SK-N-SH (cell line): ENCODE results near the gene RASSF9. TPM values are rescaled to one million over a fixed set of nuclear protein-coding genes. Genes with fewer than 3 reads are reported as not detected.

Source experiments
- CTCF ChIA-PET: fragments of 300-600, 350-600 bp; formaldehyde crosslinking; extraction: SDS; loops from one replicate; lab custom pipeline; 2021; lab: Yijun Ruan, JAX
- POLR2A ChIA-PET: fragments of 350-600 bp; sonication (Branson Sonifier 250); formaldehyde crosslinking; extraction: SDS; loops from one replicate; lab custom pipeline; 2020; ENCODE audit warnings: antibody characterized with exemption, inconsistent platforms; lab: Yijun Ruan, JAX
- DNase-seq: peaks from one replicate; pipeline ENCODE4 v3.0.0; 2012
- H2AFZ ChIP-seq: fragments of 200-600 bp; sonication (generic); 2 replicates; pipeline ENCODE4 v1.8.1; 2016; ENCODE audit warnings: antibody characterized with exemption, mild to moderate bottlenecking, low read depth
- H3F3A ChIP-seq: fragments of 200-600 bp; sonication (generic); replicated peaks from 2 replicates; pipeline ENCODE3; 2016; ENCODE audit warnings: antibody characterized with exemption, mild to moderate bottlenecking; ENCODE audit not compliant: insufficient read depth
- H3K27ac ChIP-seq, 2 experiments: fragments of 200-500 bp in 1 of 2; fragments of 200-600 bp in 1 of 2; sonication (Bioruptor generic) in 1 of 2; sonication (generic), shearing (Covaris generic) in 1 of 2; 2 replicates each; pipeline versions ENCODE4 v1.5.1 to v1.6.1; 2014 to 2016; ENCODE audit warnings: low read depth in 2 of 2, inconsistent platforms in 1 of 2, low read length in 1 of 2, mild to moderate bottlenecking in 1 of 2, mixed read lengths in 1 of 2
- H3K27me3 ChIP-seq: fragments of 200-600 bp; sonication (generic), shearing (Covaris generic); 2 replicates; pipeline ENCODE4 v1.6.1; 2016; ENCODE audit warnings: mixed run types; ENCODE audit not compliant: insufficient read depth
- H3K36me3 ChIP-seq, 2 experiments: fragments of 200-500 bp in 1 of 2; fragments of 200-600 bp in 1 of 2; sonication (Bioruptor generic) in 1 of 2; sonication (generic) in 1 of 2; replicated peaks in 1 of 2; 2 replicates each; pipeline versions ENCODE3 to v1.5.1; 2014 to 2016; ENCODE audit warnings: low read length in 1 of 2, mild to moderate bottlenecking in 1 of 2; ENCODE audit not compliant: insufficient read depth in 2 of 2, control insufficient read depth in 1 of 2
- H3K4me1 ChIP-seq, 2 experiments: fragments of 200-500 bp in 1 of 2; fragments of 200-600 bp in 1 of 2; sonication (Bioruptor generic) in 1 of 2; sonication (generic), shearing (Covaris generic) in 1 of 2; 2 replicates each; pipeline versions ENCODE4 v1.5.1 to v1.6.1; 2014 to 2016; ENCODE audit warnings: low read depth in 1 of 2, low read length in 1 of 2, mixed run types in 1 of 2; ENCODE audit not compliant: insufficient read depth in 2 of 2, control insufficient read depth in 1 of 2
- H3K4me2 ChIP-seq: fragments of 200-600 bp; sonication (generic), shearing (Covaris generic); 2 replicates; pipeline ENCODE4 v1.6.1; 2017; ENCODE audit warnings: mixed run types
- H3K4me3 ChIP-seq, 2 experiments: fragments of 200-500 bp in 1 of 2; fragments of 200-600 bp in 1 of 2; sonication (Bioruptor generic) in 1 of 2; sonication (generic), shearing (Covaris generic) in 1 of 2; 2 replicates each; pipeline versions ENCODE4 v1.5.1 to v1.8.1; 2014 to 2016; ENCODE audit warnings: low read depth in 2 of 2, inconsistent platforms in 1 of 2, low read length in 1 of 2, mild to moderate bottlenecking in 1 of 2, mixed read lengths in 1 of 2, moderate library complexity in 1 of 2
- H3K79me2 ChIP-seq: fragments of 200-600 bp; sonication (generic); 2 replicates; pipeline ENCODE4 v1.8.1; 2017; ENCODE audit warnings: mild to moderate bottlenecking; ENCODE audit not compliant: insufficient read depth
- H3K9ac ChIP-seq: fragments of 200-600 bp; sonication (generic); 2 replicates; pipeline ENCODE4 v1.6.1; 2017; ENCODE audit warnings: mixed run types
- H3K9me2 ChIP-seq: fragments of 200-600 bp; sonication (generic); 2 replicates; pipeline ENCODE4 v1.6.1; 2017; ENCODE audit warnings: mixed run types
- H3K9me3 ChIP-seq: fragments of 200-600 bp; sonication (generic); 2 replicates; pipeline ENCODE4 v1.6.1; 2017; ENCODE audit warnings: mixed run types, mild to moderate bottlenecking, moderate library complexity
- H4K20me1 ChIP-seq: fragments of 200-600 bp; sonication (generic); 2 replicates; pipeline ENCODE4 v1.6.1; 2017; ENCODE audit warnings: mild to moderate bottlenecking, mixed run types; ENCODE audit not compliant: insufficient read depth
- ELF1 ChIP-seq: IDR thresholded peaks from 2 replicates; pipeline ENCODE4 v1.4.0; 2012
- EP300 ChIP-seq, 2 experiments: IDR thresholded peaks; 2 replicates each; pipeline versions ENCODE4 v1.4.0 to v1.6.1; 2012; ENCODE audit warnings: borderline replicate concordance in 1 of 2, low read depth in 1 of 2, low read length in 1 of 2
- FOSL2 ChIP-seq: IDR thresholded peaks from 2 replicates; pipeline ENCODE4 v1.4.0; 2012; ENCODE audit warnings: low read depth, mild to moderate bottlenecking, moderate library complexity, borderline replicate concordance
- FOXM1 ChIP-seq: IDR thresholded peaks from 2 replicates; pipeline ENCODE4 v1.4.0; 2012; ENCODE audit warnings: low read depth, mild to moderate bottlenecking
- GABPA ChIP-seq: IDR thresholded peaks from 2 replicates; pipeline ENCODE4 v1.4.0; 2012; ENCODE audit warnings: low read depth, mild to moderate bottlenecking
- NFIC ChIP-seq: IDR thresholded peaks from 2 replicates; pipeline ENCODE4 v1.4.0; 2012; ENCODE audit warnings: borderline replicate concordance
- POLR2AphosphoS5 ChIP-seq: IDR thresholded peaks from 2 replicates; pipeline ENCODE4 v1.6.1; 2012; ENCODE audit warnings: low read depth, low read length
- RAD21 ChIP-seq: IDR thresholded peaks from 2 replicates; pipeline ENCODE4 v1.6.1; 2012; ENCODE audit warnings: mild to moderate bottlenecking, low read length
- RXRA ChIP-seq: IDR thresholded peaks from 2 replicates; pipeline ENCODE4 v1.4.0; 2012; ENCODE audit warnings: low read depth, mild to moderate bottlenecking, borderline replicate concordance
- SIN3A ChIP-seq: IDR thresholded peaks from 2 replicates; pipeline ENCODE4 v1.6.1; 2012; ENCODE audit warnings: low read depth, mild to moderate bottlenecking, low read length, moderate library complexity, borderline replicate concordance
- SMC3 ChIP-seq: IDR thresholded peaks from 2 replicates; pipeline ENCODE4 v1.6.1; 2012; ENCODE audit warnings: low read depth, low read length, improper control_type of control experiment
- TAF1 ChIP-seq: IDR thresholded peaks from 2 replicates; pipeline ENCODE4 v1.6.1; 2012; ENCODE audit warnings: low read depth, mild to moderate bottlenecking, low read length, moderate library complexity, borderline replicate concordance
- TCF12 ChIP-seq: IDR thresholded peaks from 2 replicates; pipeline ENCODE4 v1.4.0; 2012
- YY1 ChIP-seq: IDR thresholded peaks from 2 replicates; pipeline ENCODE4 v1.4.0; 2012; ENCODE audit warnings: low read depth, mild to moderate bottlenecking
- WGBS: methylation state at CpG from one replicate; pipeline ENCODE4 v1.1.6; 2017; ENCODE audit warnings: low lambda C conversion rate; 5-methylcytosine and 5-hydroxymethylcytosine counted together
- polyA plus RNA-seq, 3 experiments: library from polyadenylated mRNA; depleted of rRNA; stranded (reverse); fragments of >200 nt; gene quantifications; 2 replicates each; pipeline ENCODE4 v1.2.3, GENCODE V29; 2012
- TF ChIP-seq, protein P1 (sequence below): IDR thresholded peaks from 2 replicates; pipeline ENCODE4 v1.6.1; 2012; ENCODE audit warnings: mild to moderate bottlenecking, low read depth, low read length, moderate library complexity

The RASSF9 gene
- polyA plus RNA-seq, 1 of the 3 experiments (the other 2 are of a cell fraction): 0.21 TPM

DNA sequence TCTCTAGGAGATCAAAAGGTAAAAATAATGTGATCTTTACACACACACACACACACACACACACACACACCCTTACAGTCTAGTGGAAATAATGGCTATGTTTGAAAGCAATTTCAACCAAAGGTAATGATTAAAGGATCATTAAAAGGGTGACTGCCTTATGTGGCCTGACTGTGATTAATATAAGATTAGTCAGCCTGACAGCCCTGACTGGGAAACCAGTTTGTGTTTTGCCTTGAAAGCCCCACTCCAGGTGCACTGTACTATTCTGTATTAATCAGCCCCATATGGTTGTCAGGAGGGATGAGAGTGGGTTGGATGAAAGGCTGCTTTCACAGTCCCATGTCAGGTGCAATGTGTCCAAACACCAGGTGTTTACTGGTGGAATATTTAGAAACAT lies 10.5 kb downstream of the RASSF9 start:
- ChIA-PET POLR2A (no interaction called here), CTCF (interaction anchor here (1.0 kb wide), 1 partner anchor 357 kb away, joined by 3 read pairs; no protein-coding TSS in a partner anchor)
- H3K36me3 ChIP-seq: no peaks in the 10 kb centered on the region
- no peak overlapping the region for H3K4me3 ChIP-seq
- H3F3A ChIP-seq: peaks cover 15% of the 10 kb centered on the region
- DNase-seq: no peak
- no peaks in the 10 kb centered on the region for H3K79me2 ChIP-seq
- H2AFZ ChIP-seq: no peak overlapping the region
- H3K9ac ChIP-seq: no peak overlapping the region
- no peaks in the 10 kb centered on the region; a peak in 1 of 4 replicates for H3K4me1 ChIP-seq
- H3K9me2 ChIP-seq: no peaks in the 10 kb centered on the region
- no peak for TF ChIP-seq TAF1
- TF ChIP-seq RXRA: no peak
- TF ChIP-seq SMC3: no peak
- TF ChIP-seq GABPA: no peak
- TF ChIP-seq YY1: no peak
- TF ChIP-seq RAD21: no peak
- TF ChIP-seq FOSL2: no peak
- TF ChIP-seq, protein P1, sequence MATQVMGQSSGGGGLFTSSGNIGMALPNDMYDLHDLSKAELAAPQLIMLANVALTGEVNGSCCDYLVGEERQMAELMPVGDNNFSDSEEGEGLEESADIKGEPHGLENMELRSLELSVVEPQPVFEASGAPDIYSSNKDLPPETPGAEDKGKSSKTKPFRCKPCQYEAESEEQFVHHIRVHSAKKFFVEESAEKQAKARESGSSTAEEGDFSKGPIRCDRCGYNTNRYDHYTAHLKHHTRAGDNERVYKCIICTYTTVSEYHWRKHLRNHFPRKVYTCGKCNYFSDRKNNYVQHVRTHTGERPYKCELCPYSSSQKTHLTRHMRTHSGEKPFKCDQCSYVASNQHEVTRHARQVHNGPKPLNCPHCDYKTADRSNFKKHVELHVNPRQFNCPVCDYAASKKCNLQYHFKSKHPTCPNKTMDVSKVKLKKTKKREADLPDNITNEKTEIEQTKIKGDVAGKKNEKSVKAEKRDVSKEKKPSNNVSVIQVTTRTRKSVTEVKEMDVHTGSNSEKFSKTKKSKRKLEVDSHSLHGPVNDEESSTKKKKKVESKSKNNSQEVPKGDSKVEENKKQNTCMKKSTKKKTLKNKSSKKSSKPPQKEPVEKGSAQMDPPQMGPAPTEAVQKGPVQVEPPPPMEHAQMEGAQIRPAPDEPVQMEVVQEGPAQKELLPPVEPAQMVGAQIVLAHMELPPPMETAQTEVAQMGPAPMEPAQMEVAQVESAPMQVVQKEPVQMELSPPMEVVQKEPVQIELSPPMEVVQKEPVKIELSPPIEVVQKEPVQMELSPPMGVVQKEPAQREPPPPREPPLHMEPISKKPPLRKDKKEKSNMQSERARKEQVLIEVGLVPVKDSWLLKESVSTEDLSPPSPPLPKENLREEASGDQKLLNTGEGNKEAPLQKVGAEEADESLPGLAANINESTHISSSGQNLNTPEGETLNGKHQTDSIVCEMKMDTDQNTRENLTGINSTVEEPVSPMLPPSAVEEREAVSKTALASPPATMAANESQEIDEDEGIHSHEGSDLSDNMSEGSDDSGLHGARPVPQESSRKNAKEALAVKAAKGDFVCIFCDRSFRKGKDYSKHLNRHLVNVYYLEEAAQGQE: no peak
- no peak for TF ChIP-seq ELF1
- no peak for TF ChIP-seq SIN3A
- no peak for TF ChIP-seq TCF12
- TF ChIP-seq FOXM1: no peak
- TF ChIP-seq, all 33 proteins: peak for 0
- H3K4me2 ChIP-seq: no peak overlapping the region
- no peaks in the 10 kb centered on the region for H3K9me3 ChIP-seq
- H3K27ac ChIP-seq: no peak overlapping the region
- no peaks in the 10 kb centered on the region for H3K27me3 ChIP-seq
- H4K20me1 ChIP-seq: no peaks in the 10 kb centered on the region

DNA sequence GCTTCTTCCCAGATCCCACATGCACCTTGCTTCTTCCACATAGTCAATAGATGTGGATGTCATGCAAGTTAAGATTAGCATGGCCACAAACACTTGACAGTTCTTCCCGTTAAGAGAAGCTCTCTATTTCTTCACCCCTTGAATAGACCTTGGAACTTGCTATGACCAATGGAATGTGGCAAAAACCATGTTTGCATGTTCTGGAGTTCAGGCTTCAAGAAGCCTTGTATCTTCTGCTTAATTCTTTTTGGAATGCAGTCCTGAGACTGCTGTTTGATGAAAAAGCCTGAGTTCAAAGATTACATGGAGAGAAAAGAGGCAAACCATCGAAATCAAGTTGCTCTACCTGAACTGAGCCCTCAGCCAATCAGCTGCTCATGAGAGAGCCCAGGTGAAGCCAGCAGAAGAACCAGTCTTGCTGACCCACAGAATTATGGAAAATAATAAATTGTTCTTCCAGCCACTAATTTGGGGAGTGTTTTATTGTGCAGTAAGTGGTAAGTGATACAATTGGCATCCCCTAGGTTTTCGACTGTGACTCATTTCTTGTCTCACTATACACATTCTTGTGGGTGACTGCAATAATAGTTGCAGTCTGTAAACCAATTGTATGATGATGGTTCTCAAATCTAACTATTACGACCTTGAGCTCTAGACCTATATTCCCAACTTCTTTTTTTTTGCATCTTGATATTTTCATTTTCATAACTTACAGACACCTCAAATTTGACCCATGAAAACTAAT lies 12.6 kb downstream of the RASSF9 start:
- Histone ChIP-seq H2AFZ (no peak overlapping the region), H3K9me3 (no peaks in the 10 kb centered on the region), H3K27me3 (no peaks in the 10 kb centered on the region), H3K9me2 (no peaks in the 10 kb centered on the region), H3K27ac (peak overlapping the region in 1 of 2 experiments; percentile 5; a peak in 1 of 4 replicates), H3K9ac (no peak overlapping the region), H3K79me2 (no peaks in the 10 kb centered on the region), H3K4me1 (no peaks in the 10 kb centered on the region), H3F3A (peaks cover 15% of the 10 kb centered on the region), H3K4me2 (no peak overlapping the region; the same call in 1 of the 2 replicates), H3K36me3 (no peaks in the 10 kb centered on the region), H4K20me1 (no peaks in the 10 kb centered on the region), H3K4me3 (no peak overlapping the region)
- no peak for DNase-seq
- WGBS: 34% methylated on average over 4 of the region's 4 CpGs
- 0 out of 2 replicates have a peak, but pooled peaks have one; percentile 9 for TF ChIP-seq NFIC
- TF ChIP-seq FOSL2: peak; percentile 30; the same call in 1 of the 2 replicates
- TF ChIP-seq TCF12: 0 out of 2 replicates have a peak, but pooled peaks have one; percentile 13
- no peak for TF ChIP-seq EP300 (IDR thresholded peaks at IDR 0.05; ENCODE audit: borderline replicate concordance in 1 of 2, low read depth in 1 of 2, low read length in 1 of 2)
- TF ChIP-seq POLR2AphosphoS5: no peak
- CTCF ChIA-PET: interaction anchor here (0.8 kb wide), 1 partner anchor 44 kb away, joined by 3 read pairs; no protein-coding TSS in a partner anchor
- POLR2A ChIA-PET: no interaction called here
